Neuronal stem cell (in vitro differentiated cells): ENCODE results near the gene ROBO2.

ENCODE experiments used
- DNase-seq: peaks from one replicate; pipeline ENCODE4 v3.0.0-alpha.2; 2013; ENCODE audit warnings: low spot score
- H2AFZ ChIP-seq: one replicate; pipeline ENCODE4 v1.6.1; 2013; ENCODE audit warnings: mild to moderate bottlenecking, low read length, inconsistent platforms
- H2AK5ac ChIP-seq: 2 replicates; pipeline ENCODE4 v1.6.1; 2013; ENCODE audit warnings: low read depth, mild to moderate bottlenecking, inconsistent platforms, low read length, moderate library complexity, mixed read lengths
- H2BK120ac ChIP-seq: 2 replicates; pipeline ENCODE4 v1.6.1; 2013; ENCODE audit warnings: low read depth, mild to moderate bottlenecking, inconsistent platforms, low read length, moderate library complexity, mixed read lengths
- H2BK12ac ChIP-seq: one replicate; pipeline ENCODE4 v1.6.1; 2013; ENCODE audit warnings: low read length, inconsistent platforms
- H2BK15ac ChIP-seq: 2 replicates; pipeline ENCODE4 v1.6.1; 2013; ENCODE audit warnings: mild to moderate bottlenecking, low read length, inconsistent platforms, mixed read lengths
- H2BK5ac ChIP-seq: one replicate; pipeline ENCODE4 v1.6.1; 2013; ENCODE audit warnings: inconsistent platforms, mild to moderate bottlenecking, low read length, moderate library complexity
- H3K14ac ChIP-seq: one replicate; pipeline ENCODE4 v1.6.1; 2013; ENCODE audit warnings: low read length, inconsistent platforms
- H3K18ac ChIP-seq: 2 replicates; pipeline ENCODE4 v1.6.1; 2013; ENCODE audit warnings: low read length, inconsistent platforms
- H3K23ac ChIP-seq: 2 replicates; pipeline ENCODE4 v1.6.1; 2013; ENCODE audit warnings: low read depth, mild to moderate bottlenecking, mixed read lengths, low read length, inconsistent platforms; ENCODE audit not compliant: poor library complexity
- H3K27ac ChIP-seq: replicated peaks from 3 replicates; pipeline ENCODE4 v1.5.1; 2013; ENCODE audit warnings: low read length, inconsistent platforms
- H3K27me3 ChIP-seq, 3 experiments: 2 replicates each; pipeline ENCODE4 v1.6.1; 2013; ENCODE audit warnings: low read length in 3 of 3, mild to moderate bottlenecking in 2 of 3, inconsistent platforms in 1 of 3, low read depth in 1 of 3, mixed read lengths in 1 of 3, moderate library complexity in 1 of 3; ENCODE audit not compliant: control insufficient read depth in 3 of 3, insufficient read depth in 3 of 3
- H3K36me3 ChIP-seq, 2 donors: replicated peaks in 1 of 2; 2 replicates each; pipeline ENCODE4 v1.6.1; 2013; ENCODE audit warnings: low read length in 2 of 2; ENCODE audit not compliant: control insufficient read depth in 2 of 2, insufficient read depth in 2 of 2
- H3K4ac ChIP-seq: 2 replicates; pipeline ENCODE4 v1.6.1; 2013; ENCODE audit warnings: inconsistent platforms, mild to moderate bottlenecking, low read length, moderate library complexity
- H3K4me1 ChIP-seq, 2 donors: 1 replicate in 1 of 2; 2 replicates in 1 of 2; pipeline ENCODE4 v1.6.1; 2013; ENCODE audit warnings: low read length in 2 of 2, low read depth in 1 of 2; ENCODE audit not compliant: control insufficient read depth in 2 of 2, insufficient read depth in 1 of 2
- H3K4me2 ChIP-seq: one replicate; pipeline ENCODE4 v1.6.1; 2013; ENCODE audit warnings: mild to moderate bottlenecking, low read length, inconsistent platforms; ENCODE audit not compliant: insufficient read depth, poor library complexity, severe bottlenecking
- H3K4me3 ChIP-seq, 2 donors: 2 replicates each; pipeline ENCODE4 v1.5.1; 2013; ENCODE audit warnings: low read length in 2 of 2, mild to moderate bottlenecking in 2 of 2, inconsistent platforms in 1 of 2, moderate library complexity in 1 of 2
- H3K79me1 ChIP-seq: one replicate; pipeline ENCODE4 v1.6.1; 2013; ENCODE audit warnings: low read depth, mild to moderate bottlenecking, inconsistent platforms, low read length, moderate library complexity
- H3K9ac ChIP-seq: one replicate; pipeline ENCODE4 v1.6.1; 2013; ENCODE audit warnings: mild to moderate bottlenecking, low read depth, low read length, inconsistent platforms; ENCODE audit not compliant: poor library complexity
- H3K9me3 ChIP-seq, 2 donors: replicated peaks in 1 of 2; 2 replicates each; pipeline versions ENCODE3 to v1.6.1; 2013; ENCODE audit warnings: low read length in 2 of 2, mild to moderate bottlenecking in 2 of 2, inconsistent platforms in 1 of 2, low read depth in 1 of 2, mixed read lengths in 1 of 2, moderate library complexity in 1 of 2; ENCODE audit not compliant: control insufficient read depth in 2 of 2, insufficient read depth in 1 of 2
- H4K8ac ChIP-seq: one replicate; pipeline ENCODE4 v1.6.1; 2013; ENCODE audit warnings: low read depth, mild to moderate bottlenecking, inconsistent platforms, low read length, moderate library complexity
- H4K91ac ChIP-seq: one replicate; pipeline ENCODE4 v1.6.1; 2013; ENCODE audit warnings: low read length, low read depth, mild to moderate bottlenecking, inconsistent platforms; ENCODE audit not compliant: poor library complexity
- WGBS, 2 donors: extraction: QIAGEN DNeasy Blood & Tissue Kit; methylation state at CpG; one replicate each; pipeline ENCODE4 v1.1.7; 2013; ENCODE audit warnings: missing lambda C conversion rate in 2 of 2, mixed read lengths in 1 of 2; ENCODE audit not compliant: insufficient read length in 2 of 2, insufficient replicate concordance in 1 of 2; ENCODE audit errors: extremely low coverage in 2 of 2; 5-methylcytosine and 5-hydroxymethylcytosine counted together

Gene ROBO2

DNA sequence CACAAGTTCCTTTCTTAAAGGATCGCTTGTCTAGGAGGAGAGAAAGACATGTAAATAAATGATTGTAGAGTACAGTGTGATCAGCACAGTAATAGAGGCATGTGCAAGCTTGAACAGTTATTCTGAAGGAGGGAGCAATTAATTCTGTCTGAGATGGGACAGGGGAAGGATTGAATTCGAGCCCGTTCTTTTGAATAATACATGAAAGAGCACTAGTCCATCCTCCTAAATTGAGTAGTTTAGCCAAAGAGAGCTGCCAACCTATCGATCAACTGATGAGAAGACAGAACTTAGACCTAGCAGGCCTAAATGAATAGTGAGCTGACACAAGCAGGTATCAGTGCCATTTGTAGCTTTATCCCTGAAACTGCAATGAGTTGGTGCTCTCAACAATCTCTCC lies 142.4 kb downstream of the ROBO2 start:
- Histone ChIP-seq H2BK120ac (no peak overlapping the region), H3K27ac (no peak overlapping the region), H3K14ac (no peak overlapping the region), H2AFZ (no peak overlapping the region), H3K36me3 (no peaks in the 10 kb centered on the region), H2AK5ac (no peak overlapping the region), H3K27me3 (no peaks in the 10 kb centered on the region), H4K91ac (no peak overlapping the region), H3K9ac (no peak overlapping the region), H3K79me1 (no peaks in the 10 kb centered on the region), H2BK15ac (no peak overlapping the region), H3K4ac (no peak overlapping the region), H3K9me3 (no peaks in the 10 kb centered on the region), H2BK5ac (no peak overlapping the region), H3K18ac (no peak overlapping the region), H3K4me3 (no peak overlapping the region), H2BK12ac (no peak overlapping the region), H3K4me2 (no peak overlapping the region), H3K4me1 (peaks cover 0 to 3% of the 10 kb centered on the region in 2 donors), H4K8ac (no peak overlapping the region), H3K23ac (no peak overlapping the region)
- DNase-seq, result no peak
- WGBS, 2 donors, result no CpG with 5 or more reads among the region's 4 CpGs

DNA sequence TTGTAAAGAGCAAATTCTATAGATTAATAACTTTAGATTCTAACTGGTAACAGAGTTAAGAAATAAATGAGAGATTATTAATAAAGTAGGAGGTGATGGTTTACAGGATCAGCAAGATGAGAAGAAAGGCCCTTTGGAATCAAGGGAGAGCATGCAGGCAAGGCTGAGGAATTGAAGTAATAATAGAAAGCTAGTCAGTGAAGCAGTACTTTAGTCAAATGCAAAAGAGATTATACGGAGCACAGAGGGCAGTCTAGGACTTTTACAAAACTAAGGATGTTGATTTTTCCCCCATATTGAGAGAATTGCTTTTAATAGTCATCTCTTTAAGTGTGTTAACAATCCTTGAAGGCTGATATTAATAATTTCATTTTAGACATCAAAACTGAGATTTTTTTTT lies 146.4 kb downstream of the ROBO2 start:
- DNase-seq, result no peak
- no CpG with 5 or more reads among the region's 1 CpG for WGBS, 2 donors

DNA sequence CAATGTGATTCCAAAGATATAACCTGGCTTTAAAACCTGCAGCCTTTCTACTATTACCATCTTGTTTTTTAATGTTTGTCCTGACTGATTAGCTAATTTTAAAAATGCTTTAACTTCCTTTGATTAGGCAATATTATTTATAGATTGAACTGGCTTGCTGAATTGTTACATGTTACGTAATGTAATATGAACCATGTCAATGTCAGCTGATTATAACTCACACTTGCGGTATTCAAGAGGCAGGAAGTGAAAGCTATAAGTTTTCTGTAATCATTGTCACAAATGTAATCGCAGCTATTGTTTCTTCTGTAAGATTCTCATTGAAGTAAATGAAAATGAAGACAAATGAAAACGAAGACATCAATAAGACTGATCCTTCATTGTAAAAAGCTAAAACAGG lies 146.8 kb downstream of the ROBO2 start:
- no peak overlapping the region for H2BK120ac ChIP-seq
- H3K23ac ChIP-seq, result no peak overlapping the region
- no peak overlapping the region for H2BK12ac ChIP-seq
- H3K14ac ChIP-seq, result no peak overlapping the region
- no peak overlapping the region for H3K4me2 ChIP-seq
- H3K9me3 ChIP-seq, result no peaks in the 10 kb centered on the region
- no peaks in the 10 kb centered on the region for H3K27me3 ChIP-seq
- no peak overlapping the region for H2BK15ac ChIP-seq
- H3K36me3 ChIP-seq, result no peaks in the 10 kb centered on the region
- H3K4me1 ChIP-seq, result peaks cover 0 to 3% of the 10 kb centered on the region in 2 donors
- H3K18ac ChIP-seq, result no peak overlapping the region
- no peak overlapping the region for H4K91ac ChIP-seq
- no peak overlapping the region for H2AFZ ChIP-seq
- H3K9ac ChIP-seq, result no peak overlapping the region
- DNase-seq, result no peak
- no peak overlapping the region for H4K8ac ChIP-seq
- H2BK5ac ChIP-seq, result no peak overlapping the region
- no peak overlapping the region for H2AK5ac ChIP-seq
- H3K4ac ChIP-seq, result no peak overlapping the region
- no peaks in the 10 kb centered on the region for H3K79me1 ChIP-seq
- no peak overlapping the region for H3K27ac ChIP-seq
- WGBS, 2 donors, result no CpG with 5 or more reads among the region's 4 CpGs
- H3K4me3 ChIP-seq, result no peak overlapping the region

More for the DNA sequence above, 146.4 kb downstream of the ROBO2 start:
- Histone ChIP-seq H3K18ac (no peak overlapping the region), H2BK120ac (no peak overlapping the region), H2AK5ac (no peak overlapping the region), H3K27me3 (no peaks in the 10 kb centered on the region), H3K4me1 (peaks cover 0 to 3% of the 10 kb centered on the region in 2 donors), H2AFZ (no peak overlapping the region), H2BK5ac (no peak overlapping the region), H4K91ac (no peak overlapping the region), H3K79me1 (no peaks in the 10 kb centered on the region), H4K8ac (no peak overlapping the region), H3K9ac (no peak overlapping the region), H3K14ac (no peak overlapping the region), H3K4me3 (no peak overlapping the region), H3K4me2 (no peak overlapping the region), H3K27ac (no peak overlapping the region), H3K23ac (no peak overlapping the region), H2BK12ac (no peak overlapping the region), H3K36me3 (no peaks in the 10 kb centered on the region), H3K9me3 (no peaks in the 10 kb centered on the region), H2BK15ac (no peak overlapping the region), H3K4ac (no peak overlapping the region)

DNA sequence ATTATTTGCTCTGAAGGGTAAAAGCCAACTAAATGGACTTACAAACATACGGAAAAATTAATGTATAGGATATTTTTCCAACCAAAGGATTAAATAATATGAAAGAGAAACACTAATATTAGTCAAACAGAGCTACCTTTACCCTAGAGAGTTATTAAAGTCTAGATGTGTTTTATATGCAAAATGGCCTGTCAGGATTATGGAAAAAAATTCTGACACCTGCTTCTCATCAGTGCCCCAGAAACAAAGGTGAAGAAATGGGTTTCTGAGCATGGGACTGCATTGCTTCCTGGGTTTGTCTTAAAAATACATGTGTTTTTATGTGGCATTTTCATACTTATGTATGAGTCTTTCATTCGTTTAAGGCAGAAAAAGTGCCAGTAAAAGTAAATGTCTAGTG lies 148.3 kb downstream of the ROBO2 start:
- H3K27me3 ChIP-seq, result no peaks in the 10 kb centered on the region
- no peak overlapping the region for H2AK5ac ChIP-seq
- no peaks in the 10 kb centered on the region for H3K9me3 ChIP-seq
- no peak for DNase-seq
- no peak overlapping the region for H3K18ac ChIP-seq
- no peak overlapping the region for H2BK15ac ChIP-seq
- H3K23ac ChIP-seq, result no peak overlapping the region
- H3K9ac ChIP-seq, result no peak overlapping the region
- no peak overlapping the region for H2AFZ ChIP-seq
- H3K4me1 ChIP-seq, result peaks cover 0 to 2% of the 10 kb centered on the region in 2 donors
- no peak overlapping the region for H3K4me2 ChIP-seq
- H2BK12ac ChIP-seq, result no peak overlapping the region
- H2BK5ac ChIP-seq, result no peak overlapping the region
- no peak overlapping the region for H2BK120ac ChIP-seq
- no CpG with 5 or more reads among the region's 2 CpGs for WGBS, 2 donors
- no peaks in the 10 kb centered on the region for H3K79me1 ChIP-seq
- H3K27ac ChIP-seq, result no peak overlapping the region
- H4K8ac ChIP-seq, result no peak overlapping the region
- H3K4me3 ChIP-seq, result no peak overlapping the region
- H3K36me3 ChIP-seq, result no peaks in the 10 kb centered on the region
- H3K14ac ChIP-seq, result no peak overlapping the region
- H3K4ac ChIP-seq, result no peak overlapping the region
- H4K91ac ChIP-seq, result no peak overlapping the region
